GM19099 (cell line): Measurements from ENCODE around the gene RAPH1.

Experiments
- POLR2A ChIP-seq: IDR thresholded peaks from 3 replicates; pipeline ENCODE4 v1.6.1; 2011; ENCODE audit warnings: low read depth; ENCODE audit not compliant: insufficient read length; ENCODE audit errors: extremely low read depth

Gene RAPH1

GRCh38 chr2:203562268-203562667, 27.2 kb upstream of the RAPH1 start:
- no peak for TF ChIP-seq POLR2A

GRCh38 chr2:203559641-203560040, 24.5 kb upstream of the RAPH1 start:
- TF ChIP-seq POLR2A: no peak

GRCh38 chr2:203553784-203554183, 18.7 kb upstream of the RAPH1 start:
- no peak for TF ChIP-seq POLR2A

- no peak for TF ChIP-seq POLR2A
Observed at GRCh38 chr2:203551778-203552177, 16.7 kb upstream of the RAPH1 start.

GRCh38 chr2:203550266-203550665, 15.2 kb upstream of the RAPH1 start:
- no peak for TF ChIP-seq POLR2A

GRCh38 chr2:203549406-203549805, 14.3 kb upstream of the RAPH1 start:
- TF ChIP-seq POLR2A: no peak

GRCh38 chr2:203548887-203549286, 13.8 kb upstream of the RAPH1 start:
- no peak for TF ChIP-seq POLR2A

- no peak for TF ChIP-seq POLR2A
Observed at GRCh38 chr2:203547356-203547755, 12.3 kb upstream of the RAPH1 start.

GRCh38 chr2:203544402-203544801, 9.3 kb upstream of the RAPH1 start:
- TF ChIP-seq POLR2A: no peak

GRCh38 chr2:203543898-203544328, 8.8 kb upstream of the RAPH1 start:
- no peak for TF ChIP-seq POLR2A

GRCh38 chr2:203535784-203536585, 884 bp upstream of the RAPH1 start:
- TF ChIP-seq POLR2A: no peak

- no peak for TF ChIP-seq POLR2A
Observed at GRCh38 chr2:203534621-203535077, 452 bp downstream of the RAPH1 start.

GRCh38 chr2:203533676-203534591, 1.2 kb downstream of the RAPH1 start:
- TF ChIP-seq POLR2A: no peak

- TF ChIP-seq POLR2A: no peak
Observed at GRCh38 chr2:203532957-203533658, 2.0 kb downstream of the RAPH1 start.

- no peak for TF ChIP-seq POLR2A
Observed at GRCh38 chr2:203527719-203528118, 7.4 kb downstream of the RAPH1 start.
